ENCODE results near the gene NTF4.
A peak's percentile ranks its signal among the peaks of the same experiment; 100 is the strongest.

Gene NTF4, protein sequence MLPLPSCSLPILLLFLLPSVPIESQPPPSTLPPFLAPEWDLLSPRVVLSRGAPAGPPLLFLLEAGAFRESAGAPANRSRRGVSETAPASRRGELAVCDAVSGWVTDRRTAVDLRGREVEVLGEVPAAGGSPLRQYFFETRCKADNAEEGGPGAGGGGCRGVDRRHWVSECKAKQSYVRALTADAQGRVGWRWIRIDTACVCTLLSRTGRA

DNA sequence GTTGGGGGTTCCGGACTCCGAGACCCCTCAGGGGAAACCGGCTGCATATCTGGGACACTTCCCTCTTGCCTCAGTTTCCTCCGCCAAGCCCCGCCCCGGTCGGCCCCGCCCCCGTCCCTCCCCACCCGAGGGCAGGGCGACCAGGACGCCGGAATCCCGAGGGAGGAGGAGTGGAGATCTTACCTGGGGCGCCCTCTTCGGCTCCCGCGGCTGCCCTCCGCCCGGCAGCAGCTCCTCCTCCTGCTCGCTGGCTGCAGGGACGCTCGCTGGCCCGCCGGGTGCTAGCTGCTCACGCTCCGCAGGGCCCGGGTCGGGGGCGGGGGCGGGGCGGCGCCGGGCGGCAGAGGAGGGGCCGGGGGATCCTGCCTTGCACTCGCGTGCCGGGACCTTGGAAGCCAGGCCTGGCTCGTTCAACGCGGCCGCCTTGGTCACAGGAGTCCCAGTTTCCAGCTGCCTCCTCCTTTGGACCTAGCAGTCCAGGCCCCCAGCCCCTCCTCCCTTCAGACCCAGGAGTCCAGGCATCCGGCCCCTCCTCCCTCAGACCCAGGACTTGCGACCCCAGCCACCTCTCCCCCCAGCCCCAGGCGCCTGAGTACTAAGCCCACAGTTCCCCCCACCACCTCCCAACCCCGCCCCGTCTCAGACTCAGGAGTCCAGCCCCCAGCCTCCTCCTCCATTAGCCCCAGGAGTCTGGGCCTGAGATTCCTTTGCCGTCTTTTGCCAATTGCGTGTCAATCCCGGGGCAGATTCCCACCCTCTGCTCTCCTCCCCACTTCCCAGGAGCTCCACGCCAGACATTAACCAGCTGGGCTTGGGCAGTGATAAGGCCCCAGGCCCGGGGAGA, at the start of gene NTF4:
Gene NTF4 (minus strand): TSS at position 51 of the 844 bp plus-strand sequence. CDS start 2,821 bp downstream, outside the sequence.
- no peak for DNase-seq (ENCODE audit: low spot score)

DNA sequence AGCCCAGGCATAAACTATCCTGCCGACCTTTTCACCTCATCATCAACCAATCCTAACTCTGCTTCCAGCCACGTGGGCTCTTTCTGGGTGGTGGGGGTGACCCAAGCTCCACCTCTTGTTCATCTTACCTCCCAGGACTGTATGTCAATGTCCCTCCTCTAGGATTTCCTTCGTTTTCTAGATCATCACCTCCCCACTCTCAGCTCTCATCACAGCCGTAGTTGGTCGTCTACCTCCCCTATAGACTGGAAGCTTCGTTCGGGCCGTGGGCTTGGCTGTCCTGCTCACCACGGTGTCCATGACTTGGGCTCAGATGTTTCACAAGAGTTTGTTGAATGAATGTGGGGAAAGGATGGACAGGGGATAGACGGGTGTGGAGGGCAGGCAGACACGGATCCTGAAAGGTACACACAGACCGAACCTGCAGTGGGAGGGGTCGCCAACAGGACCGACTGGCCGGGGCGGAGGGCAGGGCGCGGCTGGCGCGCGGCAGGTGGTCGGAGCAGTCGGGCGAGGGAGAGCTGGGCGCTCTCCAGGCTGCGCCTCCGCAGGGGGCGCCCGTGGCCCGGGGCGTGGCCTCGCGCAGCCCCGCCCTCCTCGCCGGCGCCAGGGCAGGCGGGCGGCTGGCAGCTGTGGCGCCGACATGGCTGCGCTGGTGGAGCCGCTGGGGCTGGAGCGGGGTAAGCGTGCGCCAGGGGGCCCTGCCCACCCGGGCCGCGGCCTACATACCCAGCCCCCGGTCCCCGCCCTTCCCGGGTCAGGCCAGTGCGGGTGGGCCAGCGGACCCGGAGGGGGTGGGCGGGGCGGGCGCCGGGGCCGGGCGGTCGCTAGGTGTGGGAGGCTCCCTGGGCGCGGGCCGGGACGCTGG, 49.4 kb upstream of the NTF4 start, which contains the start of gene LIN7B:
Gene LIN7B (plus strand): TSS at position 609 of the 868 bp plus-strand sequence. CDS start 35 bp downstream, at position 644.
- peak; percentile 66 for DNase-seq (ENCODE audit: low spot score)

DNA sequence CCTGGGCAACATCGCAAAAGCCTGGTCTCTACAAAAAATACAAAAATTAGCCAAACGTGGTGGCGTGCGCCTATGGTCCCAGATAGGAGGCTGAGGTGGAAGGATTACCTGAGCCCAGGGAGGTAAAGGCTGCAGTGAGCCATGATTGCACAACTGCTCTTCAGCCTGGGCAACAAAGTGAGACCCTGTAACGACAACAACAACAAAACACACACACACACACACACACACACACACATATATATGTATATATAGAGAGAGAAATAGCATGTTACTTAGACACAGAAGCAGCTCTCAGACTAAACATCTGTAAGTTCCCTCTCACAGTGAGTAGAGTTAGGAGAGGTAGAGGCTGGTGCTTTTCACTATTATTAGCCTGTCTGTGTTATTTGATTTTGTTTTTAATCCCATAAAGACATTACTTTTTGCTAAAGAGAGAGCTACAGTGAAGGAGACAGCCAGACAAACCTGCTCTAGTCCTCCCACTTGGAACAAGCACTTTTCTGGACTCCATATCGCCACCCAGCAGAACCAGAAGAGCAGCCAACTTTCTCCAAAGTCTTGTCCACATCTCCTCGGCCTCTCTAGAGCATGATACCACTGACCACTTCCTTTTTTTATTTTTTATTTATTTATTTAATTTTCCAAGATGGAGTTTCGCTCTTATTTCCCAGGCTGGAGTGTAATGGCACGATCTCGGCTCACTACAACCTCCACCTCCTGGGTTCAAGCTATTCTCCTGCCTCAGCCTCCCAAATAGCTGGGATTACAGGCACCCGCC, 46.8 kb upstream of the NTF4 start:
- DNase-seq (ENCODE audit: low spot score), result no peak

DNA sequence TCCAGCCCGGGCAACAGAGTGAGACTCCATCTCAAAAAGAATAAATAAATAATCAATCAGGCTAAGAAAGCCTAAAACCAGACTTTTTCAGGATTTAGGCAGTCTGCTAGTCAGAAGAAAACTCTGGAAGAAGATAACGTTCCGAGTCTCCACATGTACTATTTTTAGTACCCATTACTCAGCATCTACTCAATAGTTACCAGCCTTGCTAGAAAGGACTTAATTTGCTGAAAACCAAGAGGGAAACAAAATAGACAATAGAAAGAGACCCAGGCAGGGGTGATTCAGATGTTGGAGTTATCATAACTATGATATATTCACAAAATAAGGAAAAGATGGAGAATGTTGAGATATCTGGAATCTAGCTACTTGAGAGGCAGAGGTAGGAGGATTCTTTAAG, 45.9 kb upstream of the NTF4 start:
- DNase-seq (ENCODE audit: low spot score), result no peak

DNA sequence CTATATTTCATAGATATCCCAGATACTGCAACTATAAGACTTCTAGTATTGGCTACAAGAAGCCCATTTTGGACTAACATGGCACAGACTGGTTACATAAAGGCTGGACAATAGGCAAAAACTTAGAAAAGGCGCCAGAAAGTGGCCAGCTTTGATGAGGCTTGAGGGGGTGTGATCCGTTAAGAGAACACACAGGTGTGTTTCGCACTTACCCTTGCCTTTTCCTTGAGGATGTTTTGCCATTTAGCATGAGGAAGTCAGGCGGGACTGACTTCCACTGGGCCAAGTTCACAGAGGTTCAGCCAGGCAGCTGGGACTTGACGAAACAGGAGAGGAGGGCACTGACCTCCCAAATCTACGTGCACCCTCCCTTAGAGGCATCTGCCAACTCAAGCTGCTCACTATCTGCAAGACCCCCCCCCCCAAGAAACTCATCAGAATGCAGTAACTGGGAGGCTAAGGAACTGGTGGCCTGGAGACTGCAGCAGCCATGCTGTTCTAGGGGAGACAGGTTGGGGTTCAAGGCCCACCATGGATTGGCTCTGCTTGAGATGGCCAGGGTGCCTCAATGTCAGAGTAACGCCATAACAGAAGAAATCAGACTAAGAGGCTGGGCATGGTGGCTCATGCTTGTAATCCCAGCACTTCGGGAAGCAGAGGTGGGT, 45.1 kb upstream of the NTF4 start:
- no peak for DNase-seq (ENCODE audit: low spot score)

DNA sequence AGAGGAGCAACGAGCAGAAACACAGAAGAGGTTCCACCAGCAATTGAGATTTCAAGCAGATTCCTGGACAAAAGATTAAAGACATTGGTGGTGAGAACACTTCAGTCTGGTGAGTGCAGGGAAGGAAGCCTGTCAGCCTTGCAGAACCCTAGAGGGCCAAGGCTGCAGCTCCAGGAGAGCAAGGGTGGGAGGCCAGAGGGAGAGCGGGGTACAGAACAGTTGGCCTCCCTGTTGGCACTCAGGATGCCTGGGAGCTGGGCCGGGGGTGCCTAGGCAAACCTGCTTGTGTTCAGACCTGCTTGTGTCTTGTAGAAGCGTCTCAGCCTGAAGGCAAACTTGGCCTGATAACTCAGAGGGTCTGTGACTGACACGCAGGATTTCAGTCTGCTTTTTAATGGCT, 44.4 kb upstream of the NTF4 start:
- DNase-seq (ENCODE audit: low spot score), result no peak

DNA sequence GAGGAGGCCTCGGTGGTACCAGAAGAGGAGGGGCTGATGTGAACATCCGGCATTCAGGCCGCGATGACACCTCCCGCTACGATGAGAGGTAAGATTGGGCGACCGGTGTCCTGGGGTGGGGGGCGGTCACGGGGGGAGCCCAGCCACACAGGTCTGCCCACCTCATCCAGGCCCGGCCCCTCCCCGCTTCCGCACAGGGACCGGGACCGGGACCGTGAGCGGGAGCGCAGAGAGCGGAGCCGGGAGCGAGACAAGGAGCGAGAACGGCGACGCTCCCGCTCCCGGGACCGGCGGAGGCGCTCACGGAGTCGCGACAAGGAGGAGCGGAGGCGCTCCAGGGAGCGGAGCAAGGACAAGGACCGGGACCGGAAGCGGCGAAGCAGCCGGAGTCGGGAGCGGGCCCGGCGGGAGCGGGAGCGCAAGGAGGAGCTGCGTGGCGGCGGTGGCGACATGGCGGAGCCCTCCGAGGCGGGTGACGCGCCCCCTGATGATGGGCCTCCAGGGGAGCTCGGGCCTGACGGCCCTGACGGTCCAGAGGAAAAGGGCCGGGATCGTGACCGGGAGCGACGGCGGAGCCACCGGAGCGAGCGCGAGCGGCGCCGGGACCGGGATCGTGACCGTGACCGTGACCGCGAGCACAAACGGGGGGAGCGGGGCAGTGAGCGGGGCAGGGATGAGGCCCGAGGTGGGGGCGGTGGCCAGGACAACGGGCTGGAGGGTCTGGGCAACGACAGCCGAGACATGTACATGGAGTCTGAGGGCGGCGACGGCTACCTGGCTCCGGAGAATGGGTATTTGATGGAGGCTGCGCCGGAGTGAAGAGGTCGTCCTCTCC, 43.2 kb upstream of the NTF4 start:
- DNase-seq (ENCODE audit: low spot score), result no peak

DNA sequence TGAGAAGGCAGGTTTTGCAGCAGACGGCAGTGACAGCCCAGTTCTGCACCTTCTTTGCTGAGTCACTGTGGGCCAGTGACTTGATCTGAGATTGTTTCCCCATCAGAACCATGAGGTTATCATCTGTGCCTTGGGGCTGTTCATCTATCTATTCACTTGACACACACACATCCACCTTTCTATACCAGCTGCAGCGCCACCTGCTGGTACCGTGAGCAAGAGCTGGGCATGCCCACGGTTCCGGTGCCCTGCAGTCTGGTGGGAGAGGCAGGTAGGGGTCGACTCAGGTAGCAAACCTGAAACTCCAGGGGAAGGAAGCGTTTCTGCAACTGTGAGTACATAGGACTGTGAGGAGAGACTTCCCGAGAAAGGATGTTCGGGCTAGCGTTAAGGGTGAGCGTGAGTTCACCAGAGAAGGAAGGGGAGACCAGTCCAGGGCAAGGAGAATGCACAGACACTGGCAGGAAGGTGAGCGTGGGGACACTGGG, 42.1 kb upstream of the NTF4 start:
- peak; percentile 36 for DNase-seq (ENCODE audit: low spot score)

DNA sequence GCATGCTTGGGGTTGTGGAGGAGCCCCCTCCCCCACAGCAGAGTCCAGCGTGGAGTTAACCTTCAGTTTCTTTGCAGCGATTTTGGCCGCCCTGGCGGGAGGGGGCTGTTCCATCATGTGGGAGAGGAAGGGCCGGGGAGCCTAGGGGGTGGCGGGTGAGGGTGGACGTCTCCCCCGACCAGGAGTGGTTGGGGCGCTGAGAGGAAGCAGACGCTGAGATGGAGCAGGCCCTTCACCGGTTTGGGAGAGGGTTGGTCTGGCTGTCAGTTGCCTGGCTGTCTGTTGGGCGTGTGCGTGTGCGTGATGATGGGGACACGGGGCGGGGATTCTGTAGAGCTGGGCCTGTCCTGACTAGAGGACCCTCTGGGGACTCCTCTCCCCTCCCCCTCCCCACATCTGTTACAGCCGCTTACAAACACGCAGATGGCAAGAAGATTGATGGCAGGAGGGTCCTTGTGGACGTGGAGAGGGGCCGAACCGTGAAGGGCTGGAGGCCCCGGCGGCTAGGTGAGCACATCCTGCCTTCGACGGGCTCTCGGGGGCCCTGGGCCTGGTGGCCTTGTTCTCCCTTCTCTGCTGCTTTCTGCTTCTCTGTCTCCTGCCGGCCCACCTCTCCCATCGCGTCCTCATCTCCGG, 39.7 kb upstream of the NTF4 start:
- no peak for DNase-seq (ENCODE audit: low spot score)

DNA sequence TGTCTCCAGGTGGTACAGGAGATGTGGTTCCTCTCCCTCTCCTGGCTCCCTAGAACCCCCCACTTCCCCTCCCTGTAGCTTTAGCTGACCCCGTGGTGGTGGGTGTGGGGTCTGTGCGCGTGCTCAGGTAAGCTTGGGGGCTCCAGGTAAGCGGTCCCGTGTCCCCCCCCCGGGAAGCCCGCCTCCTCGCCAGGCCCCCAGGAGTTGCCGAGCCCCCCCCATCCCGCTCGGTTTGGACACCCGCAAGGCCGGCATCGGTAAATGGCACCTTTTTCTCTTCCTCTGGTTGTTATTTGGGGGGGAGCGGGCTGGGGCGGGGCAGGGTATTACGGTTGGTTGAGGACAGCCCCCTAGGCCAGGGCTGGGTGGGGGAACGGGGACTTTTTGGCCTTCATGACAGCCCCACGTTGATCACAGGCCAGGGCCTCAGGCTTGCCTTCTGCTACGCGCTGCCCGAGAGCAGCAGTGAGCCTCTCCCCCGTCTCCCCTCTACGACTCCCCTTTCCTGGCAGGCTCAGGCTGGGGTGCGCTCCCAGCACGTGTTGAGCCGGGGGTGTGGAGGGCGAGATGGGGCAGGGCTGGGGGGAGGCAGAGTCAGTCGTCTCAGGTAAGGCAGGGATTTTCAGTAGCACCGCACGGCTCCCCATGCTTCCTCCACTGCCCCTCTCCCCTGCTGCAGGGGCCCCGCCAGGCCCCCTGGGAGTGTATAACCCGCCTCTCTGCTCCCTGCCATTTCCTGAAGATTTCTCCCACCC, 38.9 kb upstream of the NTF4 start:
- no peak for DNase-seq (ENCODE audit: low spot score)

DNA sequence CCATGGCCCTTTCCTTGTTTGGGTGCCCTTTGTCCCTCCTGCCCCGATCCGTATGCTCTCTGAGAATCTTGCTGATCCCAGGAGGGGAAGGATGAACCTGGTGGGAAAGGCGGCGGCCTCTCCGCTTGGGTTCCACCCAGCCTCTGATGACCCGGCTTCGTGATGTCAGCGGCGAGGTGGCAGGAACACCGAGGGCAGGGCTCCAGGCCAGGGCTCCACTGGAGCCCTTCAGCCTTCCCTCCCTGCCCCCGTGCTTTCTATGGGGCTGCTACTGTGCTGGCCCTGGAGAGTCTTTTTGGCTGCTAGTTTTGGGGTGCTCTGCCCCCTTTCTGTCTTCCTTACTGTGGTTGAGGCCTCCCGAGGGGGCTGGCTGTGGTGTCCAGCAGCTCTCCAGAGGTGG, 37.7 kb upstream of the NTF4 start:
- DNase-seq (ENCODE audit: low spot score), result no peak

DNA sequence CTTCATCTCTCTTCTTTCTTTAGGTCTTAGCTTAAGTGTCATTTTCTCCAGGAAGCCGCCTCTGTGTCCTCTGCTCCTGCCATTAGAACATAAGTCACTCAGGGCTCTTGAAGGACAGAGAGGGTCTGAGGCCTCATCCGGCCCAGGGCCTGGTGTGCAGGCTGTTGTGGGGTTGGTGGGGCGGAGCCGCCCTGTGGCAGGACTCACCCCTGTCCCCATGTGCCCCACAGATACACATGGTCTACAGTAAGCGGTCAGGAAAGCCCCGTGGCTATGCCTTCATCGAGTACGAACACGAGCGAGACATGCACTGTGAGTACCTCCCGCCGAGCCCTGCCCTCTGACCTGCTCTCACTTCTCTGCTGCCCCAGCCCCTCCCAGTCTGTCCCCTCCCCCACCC, 36.5 kb upstream of the NTF4 start:
- DNase-seq (ENCODE audit: low spot score), result no peak

DNA sequence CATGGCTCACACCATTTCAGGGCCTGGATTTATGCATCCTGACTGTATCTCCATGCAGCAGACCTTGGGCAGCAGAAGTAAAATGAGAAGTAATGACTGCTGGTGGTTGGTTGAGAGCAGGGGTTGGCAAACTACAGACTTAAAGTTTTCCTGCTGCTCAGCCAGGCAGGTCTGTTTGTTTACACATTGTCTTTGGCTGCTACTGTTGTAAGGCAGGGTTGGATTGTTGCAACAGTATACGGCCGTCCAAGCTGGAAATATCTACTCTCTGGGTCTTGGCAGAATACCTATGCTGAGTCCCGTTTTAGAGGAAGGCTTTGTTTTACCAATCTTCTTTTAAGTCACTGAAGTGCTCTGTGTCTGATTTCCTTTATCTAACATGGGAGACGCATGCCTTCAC, 34.2 kb upstream of the NTF4 start:
- no peak for DNase-seq (ENCODE audit: low spot score)

DNA sequence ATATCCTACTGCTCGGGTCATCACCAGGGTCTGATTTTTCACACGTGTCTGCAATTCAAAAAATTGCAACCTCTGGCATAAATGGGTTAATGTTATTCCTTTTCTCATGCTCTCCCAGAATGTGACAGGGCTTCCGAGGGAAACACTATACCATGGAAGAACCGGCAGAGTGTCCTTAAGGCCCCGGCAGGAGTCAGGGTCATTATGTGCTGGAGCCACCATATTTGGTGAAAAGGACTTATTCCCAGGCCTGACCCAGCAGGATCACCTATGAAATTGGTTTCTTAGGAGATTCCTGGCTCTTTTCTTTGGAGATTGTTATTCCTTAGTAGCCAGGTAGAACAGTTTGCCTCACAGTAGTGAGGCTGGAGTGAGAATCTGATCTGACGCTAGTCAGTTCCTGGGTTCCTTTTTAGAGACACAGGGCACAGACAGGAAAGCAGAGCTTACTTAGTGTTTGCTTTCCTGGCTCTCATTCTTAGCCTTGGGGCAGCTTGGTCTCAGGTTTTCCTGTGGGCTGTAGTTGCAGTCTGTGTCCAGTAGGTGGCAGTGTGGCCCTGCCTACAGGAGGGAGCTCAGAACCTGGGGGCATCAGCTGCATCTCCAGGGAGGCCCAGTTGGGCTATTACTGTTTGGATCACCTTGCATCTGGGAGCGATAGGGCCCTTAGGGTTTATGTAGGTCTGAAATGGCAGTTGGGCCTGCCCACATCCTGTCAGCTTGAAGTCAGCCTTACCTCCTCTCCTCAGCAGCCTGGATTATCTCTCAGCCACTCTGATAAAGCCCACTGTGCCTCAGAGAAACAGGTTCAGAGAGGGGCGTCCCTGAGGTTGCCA, 33.1 kb upstream of the NTF4 start:
- peak; percentile 63 for DNase-seq (ENCODE audit: low spot score)

DNA sequence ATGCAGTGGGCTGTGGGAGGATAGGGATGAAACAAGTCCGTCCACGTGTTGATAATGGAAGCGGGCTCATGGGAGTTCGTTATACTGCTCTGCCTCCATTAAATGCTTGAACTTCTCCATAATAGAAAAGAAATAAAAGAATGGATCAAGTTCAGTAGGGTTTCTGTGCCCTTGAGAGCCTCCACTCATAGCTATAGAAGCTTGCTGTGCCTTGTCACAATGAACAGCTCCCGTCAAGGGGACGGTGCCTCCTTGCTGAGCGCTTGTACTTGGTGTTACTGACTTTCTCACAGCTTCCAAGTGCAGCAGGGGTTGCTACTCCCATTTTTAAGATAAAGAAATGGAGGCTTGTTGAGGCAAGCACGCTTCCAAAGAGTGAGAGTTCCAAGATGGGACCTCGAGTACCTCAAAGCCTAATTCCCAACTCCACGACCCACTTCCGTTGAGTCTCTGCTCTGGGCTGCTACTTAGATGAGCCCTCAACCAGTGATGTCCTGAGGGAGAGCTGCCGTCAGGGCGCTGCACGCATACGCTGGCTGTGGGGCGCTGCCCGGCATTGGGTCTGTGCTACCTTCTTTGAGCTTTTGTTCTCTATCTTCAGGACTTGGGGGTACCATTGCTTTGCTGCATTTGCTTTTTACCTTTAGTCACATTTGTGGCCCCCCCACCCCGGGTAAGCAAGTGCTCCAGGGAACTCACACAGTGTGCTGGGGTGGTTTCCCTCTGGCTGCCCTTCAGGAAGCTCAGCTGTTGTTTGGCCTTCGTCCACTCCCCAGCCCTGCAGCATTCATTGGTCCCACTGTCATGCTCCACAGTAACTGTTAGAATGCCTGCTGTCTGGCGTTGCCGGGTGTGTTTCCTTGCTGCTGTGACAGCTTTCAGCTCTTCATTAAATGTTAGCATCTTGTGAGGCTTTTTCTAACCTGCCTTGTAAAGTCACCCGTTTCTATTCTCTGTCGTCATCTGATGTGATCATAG, 30.2 kb upstream of the NTF4 start:
- DNase-seq (ENCODE audit: low spot score), result no peak

DNA sequence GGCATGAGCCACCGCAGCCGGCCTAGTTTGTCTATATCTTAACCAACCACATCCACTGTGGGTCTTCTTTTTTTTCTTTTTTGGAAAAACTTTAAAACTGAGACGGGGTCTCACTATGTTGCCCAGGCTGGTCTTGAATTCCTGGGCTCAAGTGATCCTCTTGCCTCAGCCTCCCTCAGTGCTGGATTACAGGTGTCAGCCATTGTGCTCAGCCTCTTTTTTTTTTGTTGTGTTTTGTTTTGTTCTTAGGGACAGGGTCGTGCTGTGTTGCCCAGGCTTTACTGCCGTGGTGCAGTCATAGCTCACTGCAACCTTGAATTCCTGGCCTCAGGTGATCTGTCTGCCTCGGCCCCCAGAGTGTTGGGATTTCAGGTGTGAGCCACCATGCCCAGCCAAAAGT, 28.1 kb upstream of the NTF4 start:
- DNase-seq (ENCODE audit: low spot score), result no peak

All from putamen (tissue), 1 donor.